Neural cell (in vitro differentiated cells): ENCODE measurements around the gene IGF1R.

Source experiments
- CTCF ChIP-seq: fragments of 450-650 bp; IDR thresholded peaks from 2 replicates; pipeline ENCODE4 v1.5.1; 2014; ENCODE audit warnings: antibody characterized with exemption, mild to moderate bottlenecking, moderate library complexity; ENCODE audit not compliant: poor library complexity, severe bottlenecking
- EP300 ChIP-seq: fragments of 450-650 bp; conservative IDR thresholded peaks from 2 replicates; pipeline ENCODE4 v1.6.1; 2014; ENCODE audit warnings: antibody characterized with exemption, mild to moderate bottlenecking, moderate library complexity; ENCODE audit not compliant: poor library complexity, severe bottlenecking
- REST ChIP-seq: IDR thresholded peaks from 2 replicates; pipeline ENCODE4 v1.6.1; 2012; ENCODE audit warnings: borderline replicate concordance
- TAF1 ChIP-seq: IDR thresholded peaks from 2 replicates; pipeline ENCODE4 v1.6.1; 2012; ENCODE audit warnings: low read depth

- TF ChIP-seq CTCF (no peak), EP300 (no peak), TAF1 (no peak), REST (no peak)
Observed at GRCh38 chr15:98955961-98956723, 307.8 kb downstream of the IGF1R start.
